GM12878 (cell line): ENCODE data around the gene EEIG2. TPM values are rescaled to one million over a fixed set of nuclear protein-coding genes. Genes with fewer than 3 reads are reported as not detected.

Experiments
- ATF7 ChIP-seq: fragments of 450-650 bp; IDR thresholded peaks from 2 replicates; pipeline ENCODE4 v1.6.1; 2016; ENCODE audit warnings: low read depth, mild to moderate bottlenecking
- IKZF1 ChIP-seq: fragments of 450-650 bp; conservative IDR thresholded peaks from 2 replicates; pipeline ENCODE4 v1.6.1; 2017; ENCODE audit warnings: antibody characterized with exemption, mild to moderate bottlenecking
- KDM1A ChIP-seq: fragments of 200-600 bp; sonication (generic); IDR thresholded peaks from 2 replicates; pipeline ENCODE4 v1.6.1; 2016; ENCODE audit warnings: borderline replicate concordance
- MLLT1 ChIP-seq: fragments of 450-650 bp; IDR thresholded peaks from 2 replicates; pipeline ENCODE4 v1.6.1; 2016; ENCODE audit warnings: mild to moderate bottlenecking
- MYC ChIP-seq: IDR thresholded peaks from 2 replicates; pipeline ENCODE4 v1.6.1; 2011; ENCODE audit warnings: mild to moderate bottlenecking, low read length, moderate library complexity, inconsistent platforms; ENCODE audit not compliant: insufficient read depth, insufficient replicate concordance, insufficient read length, severe bottlenecking
- NR2F1 ChIP-seq: fragments of 450-650 bp; conservative IDR thresholded peaks from 2 replicates; pipeline ENCODE4 v1.6.1; 2017; ENCODE audit warnings: mild to moderate bottlenecking
- PAX5 ChIP-seq: IDR thresholded peaks from 2 replicates; pipeline ENCODE4 v1.6.1; 2011; ENCODE audit warnings: low read depth, low read length, borderline replicate concordance
- RBBP5 ChIP-seq: fragments of 200-600 bp; sonication (generic); conservative IDR thresholded peaks from 2 replicates; pipeline ENCODE4 v1.6.1; 2016
- SMARCA5 ChIP-seq: fragments of 450-650 bp; IDR thresholded peaks from 2 replicates; pipeline ENCODE4 v1.6.1; 2017; ENCODE audit warnings: mild to moderate bottlenecking
- TCF7 ChIP-seq: IDR thresholded peaks from 2 replicates; pipeline ENCODE4 v1.6.1; 2014; ENCODE audit warnings: antibody characterized with exemption, borderline replicate concordance
- WRNIP1 ChIP-seq: IDR thresholded peaks from 2 replicates; pipeline ENCODE4 v1.6.1; 2011; ENCODE audit warnings: low read depth, low read length, improper control_type of control experiment, borderline replicate concordance
- ZBTB40 ChIP-seq: fragments of 450-650 bp; IDR thresholded peaks from 2 replicates; pipeline ENCODE4 v1.6.1; 2016; ENCODE audit warnings: mild to moderate bottlenecking, moderate library complexity, borderline replicate concordance
- ZNF207 ChIP-seq: fragments of 450-650 bp; IDR thresholded peaks from 2 replicates; pipeline ENCODE4 v1.6.1; 2014; ENCODE audit warnings: antibody characterized with exemption, mild to moderate bottlenecking, borderline replicate concordance
- ZNF687 ChIP-seq: fragments of 450-650 bp; IDR thresholded peaks from 2 replicates; pipeline ENCODE4 v1.6.1; 2017; ENCODE audit warnings: mild to moderate bottlenecking, moderate library complexity
- polyA plus RNA-seq, 11 experiments: library from polyadenylated mRNA; depleted of rRNA in 4 of 11; unstranded in 6 of 11; stranded (reverse) in 5 of 11; fragments of >200 nt; fragmentation: Nextera tagmentation in 4 of 11; fragmentation: Illumina TruSeq in 1 of 11; extraction: Ambion mirVana in 4 of 11; extraction: Trizol in 1 of 11; gene quantifications; 1 replicate in 1 of 11; 2 replicates in 10 of 11; pipeline versions ENCODE4 v1.2.1 to v1.2.3, GENCODE V29; 2011 to 2016; ENCODE audit warnings: inconsistent platforms in 2 of 11, missing spikeins in 2 of 11, low read depth in 1 of 11
- total RNA-seq, 4 experiments: library from RNA; depleted of rRNA in 3 of 4; stranded (reverse); fragments of >200 nt in 3 of 4; fragmentation: Illumina TruSeq in 1 of 4; extraction: Trizol in 1 of 4; gene quantifications; 2 replicates each; pipeline versions ENCODE4 v1.2.1 to v1.2.3, GENCODE V29; 2013 to 2021
- TF ChIP-seq, protein P1 (sequence below): fragments of 450-650 bp; IDR thresholded peaks from 2 replicates; pipeline ENCODE4 v1.6.1; 2017; ENCODE audit warnings: borderline replicate concordance
- TF ChIP-seq, protein P2 (sequence below), 3 experiments: IDR thresholded peaks in 2 of 3; conservative IDR thresholded peaks in 1 of 3; 2 replicates each; pipeline ENCODE4 v1.5.1; 2011; ENCODE audit warnings: low read depth in 3 of 3, low read length in 3 of 3, mild to moderate bottlenecking in 3 of 3, control low read depth in 2 of 3, moderate library complexity in 2 of 3, inconsistent platforms in 1 of 3, mixed read lengths in 1 of 3; ENCODE audit not compliant: control insufficient read depth in 2 of 3, insufficient read depth in 1 of 3; ENCODE audit errors: extremely low read depth in 1 of 3

EEIG2 gene
- total and polyA plus RNA-seq, 10 of the 15 experiments (the other 5 are each of a cell fraction or from before 2014, with no cell fraction given): 1.4 to 17.2 (median 9.8) TPM

DNA sequence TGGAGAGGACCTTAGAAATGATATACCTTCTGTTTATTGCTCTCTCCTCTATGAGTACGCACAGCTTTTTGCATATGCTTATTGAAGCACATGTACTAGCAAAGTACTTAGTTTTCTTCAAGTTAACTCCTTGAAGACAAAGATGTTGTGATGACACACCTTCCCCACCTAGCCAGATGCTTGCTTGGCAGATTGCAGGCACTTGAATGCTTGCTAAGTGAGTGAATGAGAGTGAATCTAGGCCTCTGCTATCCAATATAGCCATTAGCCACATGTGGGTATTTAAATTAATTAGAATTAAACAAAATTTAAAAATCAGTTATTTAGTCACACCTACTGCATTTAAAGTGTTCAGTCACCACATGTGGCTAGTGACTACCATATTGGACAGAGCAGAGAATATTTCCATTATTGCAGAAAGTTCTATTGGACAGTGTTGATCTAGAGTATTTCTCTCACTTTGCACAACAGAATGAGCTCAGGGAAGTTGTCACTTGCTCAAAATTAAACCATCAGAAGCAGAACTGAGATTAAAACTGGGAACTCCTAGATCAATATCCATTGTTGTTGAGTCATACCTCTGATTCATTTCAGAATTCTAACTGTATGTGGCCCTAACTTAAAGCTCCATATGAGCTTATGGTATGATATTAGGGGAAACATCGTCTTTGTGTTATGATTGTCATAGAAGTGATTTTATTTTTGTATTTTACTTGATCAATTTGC, 8.6 kb upstream of the EEIG2 start (continued):
- TF ChIP-seq ZNF687 (no peak), TCF7 (peak; percentile 39; the same call in 1 of the 2 replicates), ZNF207 (no peak), NR2F1 (peak; percentile 39; the same call in 1 of the 2 replicates), PAX5 (peak; percentile 56; the same call in 1 of the 2 replicates), ZBTB40 (no peak), MYC (no peak), WRNIP1 (no peak), ATF7 (peak; percentile 93), SMARCA5 (no peak), KDM1A (no peak), MLLT1 (no peak), RBBP5 (no peak), IKZF1 (peak; percentile 86)
- TF ChIP-seq, protein P1, sequence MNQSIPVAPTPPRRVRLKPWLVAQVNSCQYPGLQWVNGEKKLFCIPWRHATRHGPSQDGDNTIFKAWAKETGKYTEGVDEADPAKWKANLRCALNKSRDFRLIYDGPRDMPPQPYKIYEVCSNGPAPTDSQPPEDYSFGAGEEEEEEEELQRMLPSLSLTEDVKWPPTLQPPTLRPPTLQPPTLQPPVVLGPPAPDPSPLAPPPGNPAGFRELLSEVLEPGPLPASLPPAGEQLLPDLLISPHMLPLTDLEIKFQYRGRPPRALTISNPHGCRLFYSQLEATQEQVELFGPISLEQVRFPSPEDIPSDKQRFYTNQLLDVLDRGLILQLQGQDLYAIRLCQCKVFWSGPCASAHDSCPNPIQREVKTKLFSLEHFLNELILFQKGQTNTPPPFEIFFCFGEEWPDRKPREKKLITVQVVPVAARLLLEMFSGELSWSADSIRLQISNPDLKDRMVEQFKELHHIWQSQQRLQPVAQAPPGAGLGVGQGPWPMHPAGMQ: no peak
- TF ChIP-seq, protein P2, sequence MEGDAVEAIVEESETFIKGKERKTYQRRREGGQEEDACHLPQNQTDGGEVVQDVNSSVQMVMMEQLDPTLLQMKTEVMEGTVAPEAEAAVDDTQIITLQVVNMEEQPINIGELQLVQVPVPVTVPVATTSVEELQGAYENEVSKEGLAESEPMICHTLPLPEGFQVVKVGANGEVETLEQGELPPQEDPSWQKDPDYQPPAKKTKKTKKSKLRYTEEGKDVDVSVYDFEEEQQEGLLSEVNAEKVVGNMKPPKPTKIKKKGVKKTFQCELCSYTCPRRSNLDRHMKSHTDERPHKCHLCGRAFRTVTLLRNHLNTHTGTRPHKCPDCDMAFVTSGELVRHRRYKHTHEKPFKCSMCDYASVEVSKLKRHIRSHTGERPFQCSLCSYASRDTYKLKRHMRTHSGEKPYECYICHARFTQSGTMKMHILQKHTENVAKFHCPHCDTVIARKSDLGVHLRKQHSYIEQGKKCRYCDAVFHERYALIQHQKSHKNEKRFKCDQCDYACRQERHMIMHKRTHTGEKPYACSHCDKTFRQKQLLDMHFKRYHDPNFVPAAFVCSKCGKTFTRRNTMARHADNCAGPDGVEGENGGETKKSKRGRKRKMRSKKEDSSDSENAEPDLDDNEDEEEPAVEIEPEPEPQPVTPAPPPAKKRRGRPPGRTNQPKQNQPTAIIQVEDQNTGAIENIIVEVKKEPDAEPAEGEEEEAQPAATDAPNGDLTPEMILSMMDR (IDR thresholded peaks at IDR 0.05 in 2 of 3, conservative IDR thresholded peaks at IDR 0.05 in 1 of 3; ENCODE audit: control insufficient read depth in 2 of 3, extremely low read depth in 1 of 3, insufficient read depth in 1 of 3, low read depth in 3 of 3, low read length in 3 of 3): no peak
